ENCODE results near the gene SPECC1.
"Not testable (repeated sequence)": the region's sequence is repeated elsewhere in the genome, so short reads cannot be mapped to it uniquely, and the experiment has no call there.

SPECC1 gene

DNA sequence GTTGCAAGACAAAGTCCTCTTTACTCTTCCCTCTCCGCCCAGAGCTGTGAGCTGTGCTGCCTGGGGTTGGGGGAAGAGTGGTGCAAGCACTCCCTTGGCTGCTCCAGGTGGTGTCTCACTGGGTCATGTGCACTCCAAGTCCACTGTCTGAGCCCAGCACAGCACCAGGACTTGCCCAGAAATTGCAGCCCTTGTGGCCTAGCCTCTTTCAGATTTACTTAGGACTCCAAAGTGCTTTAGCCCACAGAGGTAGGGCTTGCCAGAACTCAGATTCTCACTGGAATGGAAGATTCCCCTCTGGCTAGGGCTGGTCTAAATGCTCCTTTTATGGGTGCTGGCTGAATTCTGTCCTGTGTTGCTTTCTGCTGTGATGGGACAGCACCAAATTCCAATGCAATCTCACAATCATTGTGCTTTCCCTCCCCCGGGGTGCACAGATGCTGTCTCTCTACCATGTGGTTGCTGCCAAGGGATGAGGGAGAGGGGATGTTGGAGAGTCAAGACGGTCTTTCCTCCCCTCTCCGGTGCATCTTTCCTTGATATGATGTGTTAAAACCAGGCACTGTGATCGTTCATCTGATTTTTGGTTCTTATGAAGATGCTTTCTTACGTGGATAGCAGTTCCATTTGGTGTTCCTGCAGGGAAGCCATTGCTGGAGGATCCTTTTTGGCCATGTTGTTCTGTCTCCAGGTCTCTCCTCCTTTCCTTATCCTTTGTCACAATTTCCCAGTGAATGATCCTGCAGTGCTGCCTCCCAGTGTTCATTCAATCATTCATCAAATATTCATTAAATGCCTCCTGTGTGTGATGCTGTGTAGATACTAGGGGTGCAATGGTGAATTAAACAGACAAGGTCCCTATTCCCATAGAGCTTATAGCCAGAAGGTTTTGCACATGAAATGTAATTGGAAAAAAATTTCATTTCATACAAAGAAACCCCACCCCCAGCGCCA, 216.3 kb downstream of the SPECC1 start:
- TF ChIP-seq POLR2A (IDR thresholded peaks at IDR 0.05; ENCODE audit: low read depth, low read length): no peak
- FAIRE-seq (no peak), DNase-seq (ENCODE audit: insufficient read length, low spot score) (no peak)

DNA sequence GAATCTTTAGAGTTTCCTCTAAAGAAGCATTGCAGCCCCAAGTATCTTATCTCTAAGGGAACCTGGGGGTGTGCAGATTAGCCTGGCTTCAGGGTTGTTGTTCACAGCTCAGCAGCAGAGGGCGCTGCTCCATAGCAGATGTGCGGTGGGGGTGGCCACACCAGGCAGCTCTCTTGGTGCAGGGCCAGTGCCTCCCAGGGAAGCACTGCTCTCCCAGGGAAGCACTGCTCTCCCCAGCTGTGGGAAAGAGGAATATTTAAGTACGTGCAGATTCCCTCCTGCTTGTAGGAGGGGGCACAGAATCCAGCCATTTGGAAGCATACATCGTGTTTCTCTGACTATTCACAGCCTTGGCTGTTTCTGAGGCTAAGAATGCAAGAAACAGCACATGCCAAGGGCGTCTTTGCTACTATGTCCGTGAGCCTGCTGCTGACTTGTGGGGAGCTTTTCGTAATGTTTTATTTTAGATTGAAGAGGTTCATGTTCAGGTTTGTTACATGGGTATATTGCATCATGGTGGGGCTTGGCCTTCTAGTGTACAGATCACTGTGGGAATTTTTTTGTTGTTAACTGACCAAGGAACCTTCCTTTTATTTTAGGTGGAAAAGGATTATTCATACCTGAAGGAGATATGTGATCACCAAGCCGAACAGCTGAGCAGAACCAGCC, 217.8 kb downstream of the SPECC1 start:
- TF ChIP-seq POLR2A (IDR thresholded peaks at IDR 0.05; ENCODE audit: low read depth, low read length): no peak
- FAIRE-seq (peak; percentile 50), DNase-seq (ENCODE audit: insufficient read length, low spot score) (peak; percentile 65)

DNA sequence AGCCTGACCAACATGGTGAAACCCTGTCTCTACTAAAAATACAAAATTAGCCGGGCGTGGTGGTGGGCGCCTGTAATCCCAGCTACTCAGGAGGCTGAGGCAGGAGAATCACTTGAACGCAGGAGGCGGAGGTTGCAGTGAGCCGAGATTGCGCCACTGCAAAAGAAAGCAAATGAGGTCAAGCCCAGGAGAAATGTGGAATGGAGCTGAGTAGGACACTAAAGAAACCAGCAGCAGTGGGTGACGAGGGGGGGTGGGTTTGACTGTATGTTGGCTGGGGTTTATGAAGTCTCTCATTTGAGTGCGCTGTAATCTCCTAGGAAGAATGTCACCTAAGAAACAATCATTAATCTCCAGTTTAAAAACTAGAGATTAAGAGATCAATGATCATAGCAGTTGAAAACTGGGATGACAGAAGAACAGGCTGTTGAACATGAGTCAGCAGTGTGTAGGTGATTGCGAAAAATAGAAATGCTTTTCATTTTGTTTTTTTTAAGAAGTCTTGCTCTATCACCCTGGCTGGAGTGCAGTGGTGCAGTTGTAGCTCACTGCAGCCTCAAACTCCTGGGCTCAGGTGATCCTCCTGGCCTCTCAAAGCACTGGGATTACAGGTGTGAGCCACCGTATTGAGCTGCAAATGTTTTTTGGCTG, 218.7 kb downstream of the SPECC1 start:
- not testable (repeated sequence) for DNase-seq (ENCODE audit: insufficient read length, low spot score); FAIRE-seq

DNA sequence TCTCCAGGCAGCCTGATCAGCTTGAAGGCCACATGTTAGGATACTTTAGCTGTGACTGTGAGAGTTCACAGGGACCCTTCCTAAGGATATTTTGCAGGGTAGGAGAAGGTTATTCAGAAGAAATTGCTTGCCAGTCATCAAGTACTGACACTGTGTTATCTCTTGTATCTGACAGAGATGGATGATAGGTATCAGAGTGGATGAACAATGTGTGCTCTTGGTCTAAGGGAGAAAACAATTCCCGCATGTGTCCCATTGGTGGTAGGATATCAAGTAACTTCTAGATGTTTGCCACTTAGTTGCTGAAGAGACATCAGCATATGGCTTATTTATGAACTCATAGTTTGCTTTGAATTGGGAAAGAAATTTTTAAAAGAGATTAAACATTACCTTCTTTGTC, 219.3 kb downstream of the SPECC1 start:
- TF ChIP-seq POLR2A (IDR thresholded peaks at IDR 0.05; ENCODE audit: low read depth, low read length): no peak
- FAIRE-seq (no peak), DNase-seq (ENCODE audit: insufficient read length, low spot score) (no peak)

DNA sequence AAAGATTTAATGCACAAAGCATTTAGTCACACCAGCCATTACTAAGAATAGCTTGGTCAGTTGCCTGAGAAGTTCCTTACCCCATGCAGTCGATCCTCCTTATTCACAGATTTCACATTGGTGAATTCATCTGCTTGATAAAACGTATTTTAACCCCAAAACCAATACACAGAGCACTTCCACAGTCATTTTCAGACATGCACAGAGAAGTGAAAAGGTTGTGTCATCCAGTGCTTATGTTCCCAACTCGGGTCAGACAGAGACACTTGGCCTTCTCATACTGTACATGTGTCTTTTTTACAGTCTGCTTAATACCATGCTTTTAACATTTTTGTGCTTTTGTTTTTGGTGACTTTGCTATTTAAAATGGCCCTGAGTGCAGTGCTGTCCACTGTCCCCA, 219.7 kb downstream of the SPECC1 start:
- TF ChIP-seq POLR2A (IDR thresholded peaks at IDR 0.05; ENCODE audit: low read depth, low read length): no peak
- FAIRE-seq (no peak), DNase-seq (ENCODE audit: insufficient read length, low spot score) (no peak)

DNA sequence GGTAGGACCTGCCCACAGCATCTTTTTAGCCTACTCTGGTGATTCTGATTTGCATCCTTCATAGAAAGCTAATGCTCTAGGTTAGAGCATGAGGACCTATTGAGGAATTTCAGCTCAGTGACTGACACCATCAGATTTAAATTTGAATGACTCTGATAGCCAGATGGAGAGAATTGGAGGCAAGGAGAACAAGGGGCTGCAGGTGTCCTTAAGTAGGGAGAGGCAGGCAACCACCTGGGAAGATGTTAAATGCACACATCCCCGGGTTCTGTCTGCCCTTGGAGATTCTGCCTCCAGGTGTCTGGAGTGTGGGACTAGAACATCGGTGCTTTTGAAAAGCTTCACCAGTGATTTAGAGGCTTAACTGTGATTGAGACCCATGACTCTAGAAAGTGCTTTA, 221.8 kb downstream of the SPECC1 start:
- FAIRE-seq (no peak), DNase-seq (ENCODE audit: insufficient read length, low spot score) (no peak)
- no peak for TF ChIP-seq POLR2A (IDR thresholded peaks at IDR 0.05; ENCODE audit: low read depth, low read length)

DNA sequence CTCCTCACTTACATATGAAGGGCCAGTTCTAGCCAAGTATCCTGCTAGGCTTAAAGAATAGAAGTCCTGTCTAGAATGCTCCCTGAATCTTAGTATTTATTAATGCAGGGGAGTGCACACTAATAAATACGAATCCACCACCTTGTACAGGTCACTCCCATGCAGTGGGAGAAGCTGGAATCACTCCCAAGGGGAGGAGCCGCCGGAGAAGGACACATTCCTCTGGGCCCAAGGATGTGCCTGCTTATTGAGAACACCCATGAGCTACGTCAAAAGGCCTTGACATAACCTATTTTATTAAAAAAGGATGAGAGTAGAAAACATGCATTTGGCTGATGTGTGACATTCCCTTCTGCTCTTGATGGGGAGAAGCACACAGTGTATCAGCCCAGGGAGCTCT, 223.5 kb downstream of the SPECC1 start:
- no peak for DNase-seq (ENCODE audit: insufficient read length, low spot score)
- no peak for FAIRE-seq
- no peak for TF ChIP-seq POLR2A (IDR thresholded peaks at IDR 0.05; ENCODE audit: low read depth, low read length)

DNA sequence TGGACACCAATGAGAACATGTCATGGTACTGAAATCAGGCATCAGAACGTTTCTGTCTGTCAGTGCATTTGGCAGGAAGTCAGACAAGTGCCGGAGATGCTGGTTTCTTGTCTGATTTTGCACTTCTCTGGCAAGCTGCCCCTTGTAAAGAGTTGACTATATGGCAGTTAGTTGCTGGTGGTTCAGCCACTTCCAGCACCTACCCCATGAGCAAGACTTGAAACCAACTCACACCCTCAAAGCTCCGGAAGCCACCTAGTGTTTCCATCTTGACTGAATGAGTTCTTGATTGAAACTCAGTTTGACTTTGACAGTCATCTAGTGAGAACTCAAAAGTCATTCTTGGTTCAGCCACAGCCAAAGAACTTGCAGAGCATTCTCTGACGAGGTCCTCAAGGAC, 225.1 kb downstream of the SPECC1 start:
- TF ChIP-seq POLR2A (IDR thresholded peaks at IDR 0.05; ENCODE audit: low read depth, low read length): no peak
- FAIRE-seq (no peak), DNase-seq (ENCODE audit: insufficient read length, low spot score) (no peak)

DNA sequence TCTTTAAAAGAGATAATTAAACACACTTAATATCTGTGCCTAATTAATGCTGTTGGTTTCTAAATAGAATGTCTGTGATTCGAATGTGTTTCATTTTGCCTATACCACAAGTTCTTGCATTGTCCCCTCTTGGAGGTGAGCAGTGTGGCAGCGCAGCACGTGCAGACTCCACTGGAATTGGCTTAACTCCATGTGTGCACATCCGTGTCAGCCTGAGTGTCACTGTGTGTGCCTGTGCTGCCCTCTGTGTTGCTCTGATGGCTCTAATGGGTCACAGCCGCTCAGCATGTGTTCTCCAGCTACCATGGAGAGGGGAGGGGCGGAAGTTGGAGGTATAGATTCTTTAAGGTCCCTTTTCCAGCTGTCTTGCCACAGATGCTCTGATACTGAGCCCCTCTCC, 226.6 kb downstream of the SPECC1 start:
- FAIRE-seq (no peak), DNase-seq (ENCODE audit: insufficient read length, low spot score) (no peak)
- no peak for TF ChIP-seq POLR2A (IDR thresholded peaks at IDR 0.05; ENCODE audit: low read depth, low read length)

DNA sequence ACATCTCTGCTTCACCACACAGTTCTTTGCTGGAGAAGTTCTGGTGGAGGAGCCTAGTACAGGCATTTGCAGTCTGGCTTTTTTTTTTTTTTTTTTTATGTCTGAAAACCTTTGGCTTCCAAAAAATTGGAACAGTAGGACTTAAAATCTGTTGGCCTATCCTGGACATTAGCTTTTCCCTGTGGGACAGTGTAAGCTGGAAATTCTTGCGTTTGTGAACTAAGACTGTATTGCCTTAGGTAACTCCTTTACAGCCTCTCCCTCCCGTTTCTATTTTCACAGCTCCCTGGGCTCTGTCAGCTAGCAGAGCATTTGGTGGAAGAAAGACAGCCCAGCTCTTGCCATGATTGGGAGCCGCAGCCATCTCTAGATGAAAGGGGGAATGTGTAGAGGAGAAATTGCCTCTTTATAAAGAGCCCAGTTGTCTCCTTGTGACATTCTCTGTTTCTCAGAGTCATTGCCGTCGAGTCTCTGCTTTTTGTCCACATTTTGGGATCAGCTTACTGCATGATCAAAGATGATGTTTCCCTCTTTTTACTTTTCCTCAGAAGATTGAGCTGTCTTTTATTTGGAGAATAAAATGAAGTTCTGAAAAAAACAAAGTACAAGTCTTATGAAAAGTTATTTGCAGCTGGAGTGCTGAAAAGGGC, 227.5 kb downstream of the SPECC1 start:
- DNase-seq (ENCODE audit: insufficient read length, low spot score) (no peak), FAIRE-seq (no peak)
- no peak for TF ChIP-seq POLR2A (IDR thresholded peaks at IDR 0.05; ENCODE audit: low read depth, low read length)

DNA sequence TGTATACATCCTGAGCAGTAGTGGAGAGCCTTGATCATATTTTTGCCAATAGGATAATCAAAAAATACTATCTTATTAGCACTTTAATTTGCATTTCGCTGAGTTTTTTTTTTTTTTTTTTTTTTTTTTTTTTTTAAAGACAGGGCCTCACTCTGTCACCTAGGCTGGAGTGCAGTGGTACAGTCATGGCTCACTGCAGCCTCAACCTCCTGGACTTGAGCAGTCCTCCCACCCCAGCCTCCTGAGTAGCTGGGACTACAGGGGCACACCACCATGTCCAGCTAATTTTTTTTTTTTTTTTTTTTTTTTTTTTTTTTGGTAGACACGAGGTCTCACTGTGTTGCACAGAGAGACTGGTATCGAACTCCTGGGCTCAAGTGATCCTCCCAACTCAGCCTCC, 230.6 kb downstream of the SPECC1 start:
- DNase-seq (ENCODE audit: insufficient read length, low spot score); FAIRE-seq: not testable (repeated sequence)

DNA sequence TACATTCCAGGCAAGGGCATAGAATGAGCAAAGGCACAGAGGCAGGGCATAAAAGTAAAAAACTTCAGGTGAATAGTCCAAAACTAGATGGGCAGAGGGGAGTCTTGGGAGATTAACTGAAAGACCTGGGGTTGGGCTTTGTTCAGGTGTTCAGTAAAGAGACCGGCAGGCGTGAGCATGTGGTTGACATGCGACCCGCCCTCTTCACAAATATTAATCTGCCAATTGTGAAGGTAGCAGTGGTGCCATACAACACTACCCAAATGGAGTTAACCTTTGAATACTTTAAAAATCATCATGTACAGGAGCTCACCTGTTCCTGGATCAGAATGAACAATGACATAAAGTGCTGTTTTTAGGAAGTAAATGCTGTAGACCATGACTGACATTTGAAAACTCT, 232.7 kb downstream of the SPECC1 start:
- DNase-seq (ENCODE audit: insufficient read length, low spot score) (no peak), FAIRE-seq (no peak)
- TF ChIP-seq POLR2A (IDR thresholded peaks at IDR 0.05; ENCODE audit: low read depth, low read length): no peak

DNA sequence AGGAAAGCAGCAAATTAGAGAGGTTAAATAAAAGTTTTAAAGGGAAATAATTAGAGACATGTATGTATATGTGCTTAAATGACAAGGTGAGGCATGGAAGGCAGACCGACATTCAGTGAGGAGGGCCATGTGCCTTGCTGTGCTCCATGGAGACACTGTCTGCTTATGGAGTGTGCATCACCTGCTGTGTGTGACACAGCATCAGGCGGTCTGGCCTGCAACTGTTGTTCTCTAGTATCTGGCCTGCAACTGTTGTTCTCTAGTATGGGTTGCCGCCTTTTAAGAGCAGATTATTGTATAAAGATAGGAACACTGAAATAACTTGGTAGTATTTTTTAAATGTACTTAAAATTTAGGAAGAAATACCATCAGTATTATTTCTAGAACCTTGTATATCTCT, 233.1 kb downstream of the SPECC1 start:
- no peak for FAIRE-seq
- TF ChIP-seq POLR2A (IDR thresholded peaks at IDR 0.05; ENCODE audit: low read depth, low read length): no peak

DNA sequence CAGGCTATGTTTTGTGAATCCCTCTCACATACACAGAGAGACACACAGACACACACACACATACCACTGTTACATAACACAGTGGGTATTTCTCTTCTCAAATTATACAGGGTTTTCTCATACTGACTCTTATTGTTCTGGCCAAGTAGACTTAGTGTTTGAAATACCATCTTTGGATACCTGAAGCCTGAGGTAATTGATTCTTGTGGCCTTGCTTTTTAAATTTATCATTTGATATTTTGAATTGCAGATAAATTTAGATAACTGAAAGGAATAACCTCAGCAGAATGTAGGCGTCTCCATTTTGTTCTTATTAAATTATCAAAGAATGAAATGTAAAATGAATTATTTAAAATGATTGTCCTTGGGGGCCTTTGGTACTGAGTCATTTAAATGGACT, 234.4 kb downstream of the SPECC1 start:
- TF ChIP-seq POLR2A (IDR thresholded peaks at IDR 0.05; ENCODE audit: low read depth, low read length): no peak
- DNase-seq (ENCODE audit: insufficient read length, low spot score) (no peak), FAIRE-seq (no peak)

More for the DNA sequence above, 233.1 kb downstream of the SPECC1 start:
- DNase-seq (ENCODE audit: insufficient read length, low spot score): no peak

Measured in H54 (cell line).